Parathyroid adenoma (tissue), 2 donors: Measurements from ENCODE around the gene DSCAML1.

Source experiments
- H2AFZ ChIP-seq: fragments of 300-600 bp; sonication (generic); one replicate; pipeline ENCODE4 v1.7.0; 2017; ENCODE audit warnings: antibody characterized with exemption, mild to moderate bottlenecking
- H3K27ac ChIP-seq: fragments of 300-600 bp; sonication (generic); one replicate; pipeline ENCODE4 v1.7.0; 2017
- H3K27me3 ChIP-seq: fragments of 300-600 bp; sonication (generic); one replicate; pipeline ENCODE4 v1.7.0; 2017; ENCODE audit warnings: low read length; ENCODE audit not compliant: control insufficient read depth, insufficient read depth
- H3K36me3 ChIP-seq: fragments of 300-600 bp; sonication (generic); one replicate; pipeline ENCODE4 v1.7.0; 2017; ENCODE audit warnings: low read length; ENCODE audit not compliant: control insufficient read depth, insufficient read depth
- H3K4me1 ChIP-seq: fragments of 300-600 bp; sonication (generic); one replicate; pipeline ENCODE4 v1.7.0; 2017; ENCODE audit warnings: control low read depth
- H3K4me2 ChIP-seq: fragments of 300-600 bp; sonication (generic); one replicate; pipeline ENCODE4 v1.7.0; 2017; ENCODE audit warnings: low read length
- H3K4me3 ChIP-seq: fragments of 300-600 bp; sonication (generic); one replicate; pipeline ENCODE4 v1.7.0; 2017; ENCODE audit warnings: low read depth, low read length
- H3K79me2 ChIP-seq: fragments of 300-600 bp; sonication (generic); one replicate; pipeline ENCODE4 v1.7.0; 2017; ENCODE audit warnings: control low read depth
- H3K9ac ChIP-seq: fragments of 300-600 bp; sonication (generic); one replicate; pipeline ENCODE4 v1.7.0; 2017; ENCODE audit warnings: mild to moderate bottlenecking
- H3K9me3 ChIP-seq: fragments of 300-600 bp; sonication (generic); one replicate; pipeline ENCODE4 v1.7.0; 2017; ENCODE audit warnings: low read length; ENCODE audit not compliant: control insufficient read depth
- TF ChIP-seq, protein P1 (sequence below): fragments of 300-600 bp; sonication (generic); IDR thresholded peaks from one replicate; pipeline ENCODE4 v1.7.0; 2017; ENCODE audit warnings: antibody characterized with exemption, mild to moderate bottlenecking
- donor health status: primary hyperparathyroidism.

DSCAML1 gene

DNA sequence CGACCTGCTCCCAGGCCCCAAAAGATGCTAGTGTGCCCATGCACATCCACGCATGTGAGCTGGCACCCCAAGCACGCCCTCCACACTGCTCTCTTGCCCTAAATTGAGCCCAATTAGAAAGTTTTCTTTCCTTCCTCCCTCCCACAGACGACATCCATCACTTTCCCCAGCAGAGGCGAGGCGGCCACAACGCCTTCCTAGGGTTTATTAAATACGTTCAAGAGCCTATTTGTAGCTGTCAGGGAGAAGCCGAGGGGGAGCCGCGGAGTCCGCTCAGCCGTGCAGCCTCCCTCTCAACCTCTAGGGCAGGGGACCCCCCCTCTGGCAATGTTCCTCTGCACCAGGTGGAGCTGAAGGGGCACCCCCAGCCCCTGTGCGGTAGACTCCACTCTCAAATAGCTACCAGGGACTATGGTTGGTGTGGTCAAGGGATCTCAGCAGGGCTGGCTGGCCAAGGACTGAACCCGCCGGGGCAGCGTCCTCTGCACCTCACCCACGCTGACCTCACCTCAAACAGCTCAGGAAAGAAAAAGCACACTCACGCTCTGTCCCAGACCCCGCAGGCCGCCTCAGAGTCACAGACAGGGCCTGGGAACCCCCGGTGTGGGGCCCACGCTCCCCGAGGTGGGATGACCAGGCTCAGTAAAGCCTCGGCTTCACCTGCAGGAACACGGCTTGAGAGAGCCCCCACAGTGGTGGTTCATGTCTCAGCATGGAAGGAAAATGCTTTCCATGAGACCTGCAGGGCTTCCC is 152.4 kb downstream of the DSCAML1 start:
- no peaks in the 10 kb centered on the region for H3K9me3 ChIP-seq
- H3K4me3 ChIP-seq: no peak overlapping the region
- H3K4me2 ChIP-seq: no peak overlapping the region
- no peaks in the 10 kb centered on the region for H3K27me3 ChIP-seq
- H3K36me3 ChIP-seq: no peaks in the 10 kb centered on the region
- no peaks in the 10 kb centered on the region for H3K4me1 ChIP-seq
- no peak overlapping the region for H3K27ac ChIP-seq
- H2AFZ ChIP-seq: no peak overlapping the region
- TF ChIP-seq, protein P1, sequence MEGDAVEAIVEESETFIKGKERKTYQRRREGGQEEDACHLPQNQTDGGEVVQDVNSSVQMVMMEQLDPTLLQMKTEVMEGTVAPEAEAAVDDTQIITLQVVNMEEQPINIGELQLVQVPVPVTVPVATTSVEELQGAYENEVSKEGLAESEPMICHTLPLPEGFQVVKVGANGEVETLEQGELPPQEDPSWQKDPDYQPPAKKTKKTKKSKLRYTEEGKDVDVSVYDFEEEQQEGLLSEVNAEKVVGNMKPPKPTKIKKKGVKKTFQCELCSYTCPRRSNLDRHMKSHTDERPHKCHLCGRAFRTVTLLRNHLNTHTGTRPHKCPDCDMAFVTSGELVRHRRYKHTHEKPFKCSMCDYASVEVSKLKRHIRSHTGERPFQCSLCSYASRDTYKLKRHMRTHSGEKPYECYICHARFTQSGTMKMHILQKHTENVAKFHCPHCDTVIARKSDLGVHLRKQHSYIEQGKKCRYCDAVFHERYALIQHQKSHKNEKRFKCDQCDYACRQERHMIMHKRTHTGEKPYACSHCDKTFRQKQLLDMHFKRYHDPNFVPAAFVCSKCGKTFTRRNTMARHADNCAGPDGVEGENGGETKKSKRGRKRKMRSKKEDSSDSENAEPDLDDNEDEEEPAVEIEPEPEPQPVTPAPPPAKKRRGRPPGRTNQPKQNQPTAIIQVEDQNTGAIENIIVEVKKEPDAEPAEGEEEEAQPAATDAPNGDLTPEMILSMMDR: no peak
- H3K9ac ChIP-seq: no peak overlapping the region
- no peaks in the 10 kb centered on the region for H3K79me2 ChIP-seq

DNA sequence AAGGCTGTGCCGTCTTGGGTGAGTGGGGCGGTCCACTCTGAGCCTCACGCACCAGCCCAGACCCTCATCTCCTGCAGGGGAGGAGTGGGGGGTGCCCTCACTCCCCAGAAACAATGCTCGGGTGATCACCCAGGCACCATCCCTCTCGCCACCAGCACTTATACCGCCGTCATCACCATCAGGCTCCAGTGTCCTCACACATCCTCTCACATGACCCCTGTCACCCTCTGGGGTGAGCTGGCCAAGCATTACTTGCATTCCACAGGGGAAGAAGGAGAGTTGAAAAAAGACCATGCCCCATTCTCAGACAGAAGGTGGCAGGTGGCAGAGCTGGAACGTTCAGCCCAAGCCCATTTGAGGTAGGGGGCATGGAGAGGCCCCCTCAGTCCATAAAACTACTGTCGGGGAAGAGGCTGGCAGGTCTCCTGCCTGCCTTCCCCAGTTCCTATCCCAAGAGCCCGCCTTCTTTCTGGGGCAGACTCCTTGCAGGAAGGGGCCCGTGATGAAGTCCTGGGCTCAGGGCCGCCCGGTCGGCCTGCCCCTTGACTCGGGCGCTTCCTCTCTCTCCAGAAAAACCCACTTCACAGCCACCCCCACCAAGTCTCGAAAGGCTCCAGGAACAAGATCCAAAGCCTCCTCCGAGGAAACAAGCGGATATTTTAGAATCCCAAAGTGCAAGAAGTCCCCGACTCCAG is 153.3 kb downstream of the DSCAML1 start:
- no peaks in the 10 kb centered on the region for H3K4me1 ChIP-seq
- TF ChIP-seq, protein P1: no peak

DNA sequence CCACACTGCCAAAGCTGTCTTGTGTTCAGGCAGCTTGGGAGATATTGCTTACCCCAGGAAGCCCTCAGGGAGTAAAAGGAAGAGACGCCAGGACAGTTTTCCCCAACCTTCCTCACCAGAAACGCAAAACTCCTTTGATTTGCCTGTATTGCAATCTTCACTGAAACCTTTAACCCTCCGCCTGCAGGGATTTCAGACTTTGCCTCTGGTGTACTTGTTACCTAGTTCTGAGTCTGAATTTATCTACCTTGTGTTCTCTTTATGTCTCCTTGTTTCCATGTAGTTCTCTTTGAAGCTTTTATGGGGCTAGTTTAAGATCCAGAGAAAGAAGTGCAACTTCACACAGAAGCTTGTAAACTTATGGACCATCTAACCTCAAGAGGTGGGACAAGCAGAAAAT is 154.2 kb downstream of the DSCAML1 start:
- no peaks in the 10 kb centered on the region for H3K4me1 ChIP-seq
- H3K4me3 ChIP-seq: no peak overlapping the region
- H3K27ac ChIP-seq: no peak overlapping the region
- TF ChIP-seq, protein P1: no peak
- no peak overlapping the region for H2AFZ ChIP-seq
- no peaks in the 10 kb centered on the region for H3K79me2 ChIP-seq
- no peaks in the 10 kb centered on the region for H3K9me3 ChIP-seq
- H3K36me3 ChIP-seq: no peaks in the 10 kb centered on the region
- H3K4me2 ChIP-seq: no peak overlapping the region
- H3K9ac ChIP-seq: no peak overlapping the region
- no peaks in the 10 kb centered on the region for H3K27me3 ChIP-seq

More for the DNA sequence above, 153.3 kb downstream of the DSCAML1 start:
- no peaks in the 10 kb centered on the region for H3K9me3 ChIP-seq
- no peaks in the 10 kb centered on the region for H3K36me3 ChIP-seq
- H3K27ac ChIP-seq: no peak overlapping the region
- no peak overlapping the region for H3K9ac ChIP-seq
- H3K4me3 ChIP-seq: no peak overlapping the region
- no peaks in the 10 kb centered on the region for H3K27me3 ChIP-seq
- no peaks in the 10 kb centered on the region for H3K79me2 ChIP-seq
- H2AFZ ChIP-seq: no peak overlapping the region
- H3K4me2 ChIP-seq: no peak overlapping the region

DNA sequence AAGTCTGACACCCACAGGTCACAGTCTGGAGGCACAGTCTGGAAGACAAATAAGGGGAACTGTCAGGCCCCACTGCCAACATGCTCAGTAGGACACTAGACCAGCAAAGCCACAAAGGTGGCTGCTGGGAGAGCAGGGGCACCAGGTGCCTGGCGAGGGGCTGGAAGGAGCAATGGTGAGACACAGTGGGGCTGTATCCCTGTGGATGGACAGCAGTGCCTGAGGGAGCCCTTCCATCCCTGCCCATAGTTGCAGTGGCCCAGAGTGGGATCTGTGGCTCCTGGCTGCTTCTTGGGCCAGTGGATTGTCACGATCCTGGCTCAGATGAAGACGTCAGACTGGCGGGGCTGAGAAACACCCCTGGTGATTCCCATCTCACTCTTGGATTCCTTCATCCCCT is 154.6 kb downstream of the DSCAML1 start:
- H3K4me3 ChIP-seq: no peak overlapping the region
- no peaks in the 10 kb centered on the region for H3K9me3 ChIP-seq
- H3K36me3 ChIP-seq: no peaks in the 10 kb centered on the region
- no peak overlapping the region for H3K27ac ChIP-seq
- H3K4me2 ChIP-seq: no peak overlapping the region
- H3K4me1 ChIP-seq: no peaks in the 10 kb centered on the region
- H3K79me2 ChIP-seq: no peaks in the 10 kb centered on the region
- TF ChIP-seq, protein P1: no peak
- no peaks in the 10 kb centered on the region for H3K27me3 ChIP-seq
- H3K9ac ChIP-seq: no peak overlapping the region
- no peak overlapping the region for H2AFZ ChIP-seq
